HFF-Myc (cell line): ENCODE data around the gene HLA-DOB.

Experiments
- DNase-seq: peaks from one replicate; pipeline ENCODE4 v3.0.0-alpha.2; 2011; ENCODE audit warnings: low read depth; ENCODE audit errors: extremely low read depth
- H3K4me3 ChIP-seq: replicated peaks from 2 replicates; pipeline ENCODE4 v1.5.1; 2011; ENCODE audit warnings: low read depth, mild to moderate bottlenecking, control low read depth, low read length
- TF ChIP-seq, protein P1 (sequence below): IDR thresholded peaks from 2 replicates; pipeline ENCODE4 v1.5.1; 2012; ENCODE audit warnings: mild to moderate bottlenecking, low read depth, low read length, control low read depth; ENCODE audit errors: missing control alignments

HLA-DOB gene

DNA sequence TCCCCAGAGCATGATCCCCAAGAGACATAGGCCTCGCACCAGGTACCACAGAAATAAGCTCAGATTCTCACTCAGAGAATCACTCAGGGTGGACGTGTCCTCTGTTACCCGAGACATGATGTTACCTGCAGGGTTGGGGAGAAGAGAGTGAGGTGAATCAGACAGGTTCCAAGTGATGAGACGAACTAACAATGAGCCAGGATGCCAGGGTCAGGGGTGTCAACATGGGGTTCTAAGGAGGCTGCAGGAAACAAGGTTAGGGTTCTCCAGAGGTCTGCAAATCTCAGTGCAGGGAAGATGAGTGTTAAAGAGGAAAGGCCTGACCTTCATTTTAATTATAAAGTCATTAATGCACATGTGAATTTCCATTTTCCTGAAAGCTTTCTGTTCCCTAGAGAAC, 34.2 kb upstream of the HLA-DOB start:
- no peak for DNase-seq
- no peak overlapping the region for H3K4me3 ChIP-seq
- TF ChIP-seq, protein P1, sequence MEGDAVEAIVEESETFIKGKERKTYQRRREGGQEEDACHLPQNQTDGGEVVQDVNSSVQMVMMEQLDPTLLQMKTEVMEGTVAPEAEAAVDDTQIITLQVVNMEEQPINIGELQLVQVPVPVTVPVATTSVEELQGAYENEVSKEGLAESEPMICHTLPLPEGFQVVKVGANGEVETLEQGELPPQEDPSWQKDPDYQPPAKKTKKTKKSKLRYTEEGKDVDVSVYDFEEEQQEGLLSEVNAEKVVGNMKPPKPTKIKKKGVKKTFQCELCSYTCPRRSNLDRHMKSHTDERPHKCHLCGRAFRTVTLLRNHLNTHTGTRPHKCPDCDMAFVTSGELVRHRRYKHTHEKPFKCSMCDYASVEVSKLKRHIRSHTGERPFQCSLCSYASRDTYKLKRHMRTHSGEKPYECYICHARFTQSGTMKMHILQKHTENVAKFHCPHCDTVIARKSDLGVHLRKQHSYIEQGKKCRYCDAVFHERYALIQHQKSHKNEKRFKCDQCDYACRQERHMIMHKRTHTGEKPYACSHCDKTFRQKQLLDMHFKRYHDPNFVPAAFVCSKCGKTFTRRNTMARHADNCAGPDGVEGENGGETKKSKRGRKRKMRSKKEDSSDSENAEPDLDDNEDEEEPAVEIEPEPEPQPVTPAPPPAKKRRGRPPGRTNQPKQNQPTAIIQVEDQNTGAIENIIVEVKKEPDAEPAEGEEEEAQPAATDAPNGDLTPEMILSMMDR = no peak

DNA sequence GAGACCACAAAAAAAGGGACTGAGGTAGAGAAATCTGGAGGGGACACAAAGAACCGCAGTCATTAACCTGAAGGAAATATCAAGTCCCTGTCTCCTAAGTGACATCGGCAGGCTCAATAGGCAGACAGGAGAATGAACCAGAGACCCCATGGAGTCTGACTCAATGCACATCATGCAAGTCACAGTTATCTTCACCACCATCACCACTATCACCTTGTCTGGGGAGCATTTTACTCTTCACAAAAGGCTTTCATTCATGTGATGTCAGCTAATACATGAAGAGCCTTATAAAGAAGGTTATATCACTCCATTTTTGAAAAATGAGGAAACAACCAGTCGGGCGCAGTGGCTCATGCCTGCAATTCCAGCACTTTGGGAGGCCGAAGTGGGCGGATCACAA, 32.3 kb upstream of the HLA-DOB start:
- TF ChIP-seq, protein P1 = no peak
- no peak overlapping the region for H3K4me3 ChIP-seq
- DNase-seq = no peak

DNA sequence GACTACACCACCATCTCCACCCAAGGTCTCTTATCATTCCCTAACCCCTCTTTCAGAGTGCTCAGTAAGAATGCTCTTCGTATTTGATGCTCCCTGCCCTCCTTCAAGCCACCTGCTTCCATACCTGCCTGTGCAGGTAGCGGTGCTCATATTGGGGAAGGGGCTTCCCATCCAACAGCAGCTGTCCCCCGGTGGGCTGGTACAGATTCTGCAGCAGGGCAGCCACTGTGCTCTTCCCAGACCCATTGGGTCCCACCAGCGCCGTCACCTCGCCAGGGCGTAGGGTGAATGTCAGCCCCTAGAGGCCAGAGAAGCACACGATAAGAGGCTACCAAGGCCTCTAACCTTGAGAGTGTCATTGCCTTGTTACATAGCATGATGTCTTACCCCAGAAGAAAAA, 31.0 kb upstream of the HLA-DOB start:
- DNase-seq = no peak
- TF ChIP-seq, protein P1 = no peak
- H3K4me3 ChIP-seq = no peak overlapping the region

DNA sequence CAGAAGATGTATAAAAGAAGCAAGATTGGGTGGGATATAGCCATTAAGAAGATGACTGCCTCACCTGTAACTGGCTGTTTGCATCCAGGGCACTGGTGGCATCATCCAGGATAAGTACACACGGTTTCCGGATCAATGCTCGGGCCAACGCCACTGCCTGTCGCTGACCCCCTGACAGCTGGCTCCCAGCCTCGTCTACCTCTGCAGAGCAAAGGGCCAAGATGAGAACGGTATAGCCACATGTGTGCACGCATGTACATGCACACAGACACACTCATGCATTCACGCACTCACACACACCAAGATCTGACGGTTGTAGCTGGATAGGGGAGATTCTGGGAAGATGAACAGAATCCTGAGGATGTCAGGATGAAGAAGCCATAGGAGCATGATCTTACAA, 30.2 kb upstream of the HLA-DOB start:
- DNase-seq = no peak
- TF ChIP-seq, protein P1 = no peak
- H3K4me3 ChIP-seq = no peak overlapping the region

DNA sequence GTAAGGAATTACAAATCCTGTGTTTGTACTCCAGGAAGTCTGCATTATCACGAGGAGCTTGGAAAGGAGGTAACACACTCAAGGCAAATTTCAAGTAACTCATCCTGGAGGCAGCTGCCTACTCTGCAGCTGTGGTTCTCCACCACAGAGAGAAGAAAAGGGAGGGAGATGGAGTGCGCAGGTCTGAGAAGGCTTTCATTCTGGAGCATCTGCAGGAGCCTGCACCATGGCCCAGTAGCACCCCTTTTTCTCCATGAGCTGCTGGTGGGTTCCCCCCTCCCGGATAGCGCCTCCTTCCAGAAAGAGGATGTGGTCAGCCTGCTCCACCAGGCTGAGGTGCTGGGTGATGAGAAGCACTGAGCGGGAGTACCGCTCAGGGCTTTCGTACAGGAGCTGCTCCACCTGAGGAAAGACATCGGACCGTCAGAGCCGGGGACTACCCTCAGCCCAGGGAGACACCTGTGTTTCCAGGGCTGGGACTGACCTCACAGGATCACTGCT, 28.6 kb upstream of the HLA-DOB start:
- no peak overlapping the region for H3K4me3 ChIP-seq
- TF ChIP-seq, protein P1 = no peak
- no peak for DNase-seq

- TF ChIP-seq, protein P1 = no peak
- DNase-seq = no peak
- H3K4me3 ChIP-seq = peak overlapping the region; percentile 59
Measured at GRCh38 chr6:32844839-32845383, 28.1 kb upstream of the HLA-DOB start.
